DND-41 (cell line): ENCODE results near the gene ASB8.

Experiments used
- ATAC-seq: fragments of 200-7000 bp; cut with Tn5 transposase; 3 replicates; pipeline ENCODE4 v1.9.1; 2021; ENCODE audit warnings: low read depth; ENCODE audit not compliant: insufficient read depth
- DNase-seq: peaks from one replicate; pipeline ENCODE4 v3.0.0-alpha.2; 2020
- H2AFZ ChIP-seq: 2 replicates; pipeline ENCODE4 v1.6.0; 2012; ENCODE audit warnings: low read depth, low read length
- H3K27ac ChIP-seq: 2 replicates; pipeline ENCODE4 v1.5.1; 2012; ENCODE audit warnings: low read length, inconsistent platforms
- H3K27me3 ChIP-seq: fragments of 200-600 bp; sonication (generic); 2 replicates; pipeline ENCODE4 v1.6.0; 2012; ENCODE audit warnings: low read length, mild to moderate bottlenecking, inconsistent platforms; ENCODE audit not compliant: insufficient read depth, poor library complexity
- H3K36me3 ChIP-seq: 2 replicates; pipeline ENCODE4 v1.5.1; 2012; ENCODE audit warnings: low read length, inconsistent platforms; ENCODE audit not compliant: insufficient read depth
- H3K4me1 ChIP-seq: 2 replicates; pipeline ENCODE4 v1.5.1; 2012; ENCODE audit warnings: mild to moderate bottlenecking, low read length; ENCODE audit not compliant: insufficient read depth
- H3K4me2 ChIP-seq: 2 replicates; pipeline ENCODE4 v1.6.0; 2012; ENCODE audit warnings: mild to moderate bottlenecking, moderate library complexity, low read length, inconsistent platforms; ENCODE audit not compliant: insufficient read depth
- H3K4me3 ChIP-seq, 2 experiments: fragments of 200-600 bp in 1 of 2; shearing (Covaris generic) in 1 of 2; 2 replicates each; pipeline ENCODE4 v1.5.1; 2012 to 2016; ENCODE audit warnings: inconsistent platforms in 2 of 2, low read length in 2 of 2, mild to moderate bottlenecking in 2 of 2, low read depth in 1 of 2, moderate library complexity in 1 of 2
- H3K79me2 ChIP-seq: 2 replicates; pipeline ENCODE4 v1.6.0; 2012; ENCODE audit warnings: low read length, inconsistent platforms; ENCODE audit not compliant: insufficient read depth
- H3K9ac ChIP-seq: 2 replicates; pipeline ENCODE4 v1.6.0; 2012; ENCODE audit warnings: low read depth, mild to moderate bottlenecking, inconsistent platforms, low read length, moderate library complexity
- H3K9me3 ChIP-seq: 2 replicates; pipeline ENCODE4 v1.5.1; 2012; ENCODE audit warnings: low read length, moderate library complexity, mild to moderate bottlenecking, inconsistent platforms; ENCODE audit not compliant: insufficient read depth, severe bottlenecking
- H4K20me1 ChIP-seq: 2 replicates; pipeline ENCODE4 v1.6.0; 2012; ENCODE audit warnings: low read length; ENCODE audit not compliant: insufficient read depth
- EZH2 ChIP-seq: IDR thresholded peaks from 3 replicates; pipeline ENCODE4 v1.6.1; 2012; ENCODE audit warnings: borderline replicate concordance, low read depth, mild to moderate bottlenecking, moderate library complexity, low read length, inconsistent platforms; ENCODE audit not compliant: severe bottlenecking
- TF ChIP-seq, protein P1 (sequence below): IDR thresholded peaks from 2 replicates; pipeline ENCODE4 v1.5.1; 2012; ENCODE audit warnings: borderline replicate concordance, low read length, moderate library complexity, mild to moderate bottlenecking; ENCODE audit not compliant: poor library complexity, severe bottlenecking; ENCODE audit errors: extremely low read depth

The ASB8 gene

DNA sequence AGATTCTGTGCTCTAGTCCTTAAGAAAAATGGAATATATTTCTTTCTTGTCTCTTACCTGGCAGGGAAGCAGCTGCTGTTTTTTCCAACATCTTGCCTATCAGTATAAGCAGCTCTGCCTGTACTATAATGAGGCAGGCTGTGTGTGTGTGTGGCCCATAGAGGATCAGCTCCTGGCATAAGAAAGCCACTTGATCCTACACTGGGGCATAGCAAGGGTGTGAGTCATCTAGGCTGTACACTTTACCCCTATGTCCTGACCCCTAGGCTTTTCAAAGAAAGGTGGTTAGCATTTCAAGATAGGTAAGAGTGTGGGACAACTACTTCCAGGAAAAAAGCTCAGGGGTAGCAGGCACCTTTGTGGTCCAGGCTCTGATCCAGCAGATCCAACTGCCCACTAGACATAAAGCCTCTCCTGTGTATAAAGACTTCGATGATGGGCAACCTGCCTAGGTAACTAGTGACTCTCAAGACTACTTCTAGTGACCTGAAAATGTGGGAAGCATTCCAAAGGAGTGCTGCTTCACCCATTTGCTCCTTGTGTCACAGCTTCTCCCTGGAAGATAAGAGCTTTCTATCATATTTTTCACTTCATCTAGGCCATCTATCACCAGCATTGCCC, 46.5 kb downstream of the ASB8 start:
- H3K27ac ChIP-seq: no peak overlapping the region
- H3K4me2 ChIP-seq: no peak overlapping the region
- H2AFZ ChIP-seq: no peak overlapping the region
- no peaks in the 10 kb centered on the region for H3K27me3 ChIP-seq
- H3K79me2 ChIP-seq: peaks cover 7% of the 10 kb centered on the region
- no peaks in the 10 kb centered on the region for H4K20me1 ChIP-seq
- H3K4me1 ChIP-seq: peaks cover 12% of the 10 kb centered on the region
- no peaks in the 10 kb centered on the region for H3K36me3 ChIP-seq
- no peak overlapping the region for H3K4me3 ChIP-seq
- ATAC-seq: no peak
- TF ChIP-seq, protein P1, sequence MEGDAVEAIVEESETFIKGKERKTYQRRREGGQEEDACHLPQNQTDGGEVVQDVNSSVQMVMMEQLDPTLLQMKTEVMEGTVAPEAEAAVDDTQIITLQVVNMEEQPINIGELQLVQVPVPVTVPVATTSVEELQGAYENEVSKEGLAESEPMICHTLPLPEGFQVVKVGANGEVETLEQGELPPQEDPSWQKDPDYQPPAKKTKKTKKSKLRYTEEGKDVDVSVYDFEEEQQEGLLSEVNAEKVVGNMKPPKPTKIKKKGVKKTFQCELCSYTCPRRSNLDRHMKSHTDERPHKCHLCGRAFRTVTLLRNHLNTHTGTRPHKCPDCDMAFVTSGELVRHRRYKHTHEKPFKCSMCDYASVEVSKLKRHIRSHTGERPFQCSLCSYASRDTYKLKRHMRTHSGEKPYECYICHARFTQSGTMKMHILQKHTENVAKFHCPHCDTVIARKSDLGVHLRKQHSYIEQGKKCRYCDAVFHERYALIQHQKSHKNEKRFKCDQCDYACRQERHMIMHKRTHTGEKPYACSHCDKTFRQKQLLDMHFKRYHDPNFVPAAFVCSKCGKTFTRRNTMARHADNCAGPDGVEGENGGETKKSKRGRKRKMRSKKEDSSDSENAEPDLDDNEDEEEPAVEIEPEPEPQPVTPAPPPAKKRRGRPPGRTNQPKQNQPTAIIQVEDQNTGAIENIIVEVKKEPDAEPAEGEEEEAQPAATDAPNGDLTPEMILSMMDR: no peak
- TF ChIP-seq EZH2: no peak
- DNase-seq: no peak
- H3K9me3 ChIP-seq: no peaks in the 10 kb centered on the region
- H3K9ac ChIP-seq: no peak overlapping the region

- no peaks in the 10 kb centered on the region for H3K9me3 ChIP-seq
- peaks cover 19% of the 10 kb centered on the region for H3K4me1 ChIP-seq
- peaks cover 21% of the 10 kb centered on the region for H3K79me2 ChIP-seq
- TF ChIP-seq EZH2: no peak
- TF ChIP-seq, protein P1: no peak
- H3K27ac ChIP-seq: no peak overlapping the region
- H3K9ac ChIP-seq: no peak overlapping the region
- no peak overlapping the region for H3K4me3 ChIP-seq
- H3K4me2 ChIP-seq: no peak overlapping the region
- H2AFZ ChIP-seq: no peak overlapping the region
- no peak for DNase-seq
- ATAC-seq: no peak
- H3K36me3 ChIP-seq: no peaks in the 10 kb centered on the region; the same call in 1 of the 2 replicates
- H4K20me1 ChIP-seq: 0 out of 2 replicates have a peak, but pooled peaks cover 2% of the 10 kb centered on the region
- H3K27me3 ChIP-seq: no peaks in the 10 kb centered on the region
These were observed 47.9 kb downstream of the ASB8 start for GRCh38 chr12:48109424-48109823.

GRCh38 chr12:48106681-48107613, 50.4 kb downstream of the ASB8 start:
- Histone ChIP-seq H4K20me1 (0 out of 2 replicates have a peak, but pooled peaks cover 3% of the 10 kb centered on the region), H2AFZ (peak overlapping the region; percentile 96), H3K4me2 (peak overlapping the region; percentile 86), H3K79me2 (peaks cover 45% of the 10 kb centered on the region), H3K36me3 (no peaks in the 10 kb centered on the region; the same call in 1 of the 2 replicates), H3K27ac (peak overlapping the region; percentile 94), H3K9ac (peak overlapping the region; percentile 84), H3K4me1 (peaks cover 38% of the 10 kb centered on the region), H3K9me3 (no peaks in the 10 kb centered on the region), H3K4me3 (peak overlapping the region; percentile 78 to 90; a peak in 3 of 4 replicates), H3K27me3 (no peaks in the 10 kb centered on the region)
- DNase-seq (no peak), ATAC-seq (no peak)
- TF ChIP-seq, protein P1: no peak
- no peak for TF ChIP-seq EZH2
